ENCODE data around the gene CALR.

The CALR gene

DNA sequence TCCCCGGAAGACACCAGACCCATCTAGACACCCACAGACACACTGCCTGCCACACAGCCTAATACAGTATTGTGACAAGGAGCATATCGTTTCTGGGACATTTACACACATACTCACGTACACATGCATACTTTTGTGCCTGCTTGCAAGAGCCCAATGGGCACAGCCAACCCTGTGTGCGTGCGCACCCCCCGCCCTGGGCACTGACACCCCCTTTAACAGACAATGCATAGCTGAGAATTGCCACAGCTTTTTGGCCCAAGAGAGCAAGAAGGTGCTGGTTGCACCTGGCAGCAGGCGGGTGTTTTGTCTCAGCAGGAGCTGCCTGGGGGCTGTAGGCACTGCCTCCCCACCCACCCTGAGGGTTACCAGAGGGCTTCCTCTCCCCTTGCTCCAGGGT lies 55.2 kb downstream of the CALR start:
- Histone ChIP-seq H3K4me1 (peaks cover 0 to 27% (median 23%) of the 10 kb centered on the region in 4 donors), H3K27me3 (no peaks in the 10 kb centered on the region), H3K36me3 (peaks cover 0 to 2% (median 0%) of the 10 kb centered on the region in 3 donors), H3K27ac (peak overlapping the region; percentile 22 to 80), H3K4me3 (no peak overlapping the region), H3K9me3 (no peaks in the 10 kb centered on the region)
- no peak for DNase-seq
- TF ChIP-seq, protein P1, sequence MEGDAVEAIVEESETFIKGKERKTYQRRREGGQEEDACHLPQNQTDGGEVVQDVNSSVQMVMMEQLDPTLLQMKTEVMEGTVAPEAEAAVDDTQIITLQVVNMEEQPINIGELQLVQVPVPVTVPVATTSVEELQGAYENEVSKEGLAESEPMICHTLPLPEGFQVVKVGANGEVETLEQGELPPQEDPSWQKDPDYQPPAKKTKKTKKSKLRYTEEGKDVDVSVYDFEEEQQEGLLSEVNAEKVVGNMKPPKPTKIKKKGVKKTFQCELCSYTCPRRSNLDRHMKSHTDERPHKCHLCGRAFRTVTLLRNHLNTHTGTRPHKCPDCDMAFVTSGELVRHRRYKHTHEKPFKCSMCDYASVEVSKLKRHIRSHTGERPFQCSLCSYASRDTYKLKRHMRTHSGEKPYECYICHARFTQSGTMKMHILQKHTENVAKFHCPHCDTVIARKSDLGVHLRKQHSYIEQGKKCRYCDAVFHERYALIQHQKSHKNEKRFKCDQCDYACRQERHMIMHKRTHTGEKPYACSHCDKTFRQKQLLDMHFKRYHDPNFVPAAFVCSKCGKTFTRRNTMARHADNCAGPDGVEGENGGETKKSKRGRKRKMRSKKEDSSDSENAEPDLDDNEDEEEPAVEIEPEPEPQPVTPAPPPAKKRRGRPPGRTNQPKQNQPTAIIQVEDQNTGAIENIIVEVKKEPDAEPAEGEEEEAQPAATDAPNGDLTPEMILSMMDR (IDR thresholded peaks at IDR 0.05), result no peak
- intact Hi-C loops (cut with DNase I; ENCODE audit: low total_unique reads), result loop anchor here (5.0 kb wide), 1 partner anchor 89 kb away; no protein-coding TSS in a partner anchor

Data from tibial artery (tissue), 4 donors.